HG02852 (cell line): ENCODE measurements around the gene ZMYND10.

Source experiments
- ATAC-seq: cut with Tn5 transposase; IDR thresholded peaks from one replicate; pipeline ENCODE4 v1.9.1; 2021; ENCODE audit warnings: mild to moderate bottlenecking, moderate library complexity; ENCODE audit not compliant: unreplicated experiment

Gene ZMYND10

DNA sequence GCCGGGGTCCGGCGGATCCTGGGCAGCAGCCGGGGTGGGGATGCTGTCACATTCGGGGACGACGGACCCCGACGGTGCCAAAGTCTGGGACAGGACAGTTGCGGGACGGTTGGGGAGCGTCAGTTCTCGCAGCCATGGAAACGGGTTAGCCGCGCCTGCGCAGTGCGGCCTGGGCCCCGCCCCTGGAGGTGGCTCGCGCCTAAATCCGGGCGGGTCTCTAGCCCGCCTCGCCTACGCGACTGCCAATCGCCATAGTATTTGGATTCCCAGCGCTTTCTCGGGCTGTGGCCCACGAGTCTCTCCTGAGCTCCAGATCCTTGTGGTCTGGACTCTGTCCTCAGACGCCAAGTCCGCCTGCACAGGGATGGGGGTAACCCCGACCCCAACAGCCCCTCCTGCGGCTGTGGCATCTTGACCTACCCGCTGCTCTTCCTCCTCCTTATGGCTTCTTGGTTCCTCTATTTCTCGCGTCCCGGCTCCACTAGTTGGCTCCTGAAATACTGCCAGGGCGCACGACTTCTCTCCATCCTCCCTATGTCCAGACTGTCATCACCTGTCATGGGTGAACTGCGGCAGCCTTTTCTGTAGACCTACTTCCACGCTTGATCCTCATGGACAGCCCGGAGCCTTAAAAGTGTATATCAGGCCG lies at the start of gene ZMYND10:
ZMYND10 (minus strand) TSS at position 147 of the 649 bp plus-strand sequence. CDS start 153 bp downstream, outside the sequence.
- no peak for ATAC-seq

DNA sequence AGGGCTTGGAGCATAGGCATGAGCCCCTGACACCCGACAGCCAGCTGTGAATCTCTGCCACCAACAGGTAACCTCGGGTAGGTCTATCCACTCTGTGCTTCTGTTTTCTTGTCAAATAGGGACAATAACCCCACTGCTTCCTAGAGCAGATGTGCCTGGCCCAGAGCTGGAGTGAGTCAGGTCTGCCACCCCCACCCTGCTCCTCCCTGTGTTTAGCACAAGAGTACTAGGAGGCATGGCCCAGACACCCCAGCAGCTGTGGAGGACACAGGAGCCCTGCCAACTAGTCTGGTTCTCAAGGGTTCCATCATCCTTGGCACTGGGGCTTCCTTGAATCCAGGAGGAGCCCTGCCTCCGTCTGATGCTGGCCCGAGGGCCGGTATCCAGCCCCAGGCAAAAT lies 47.5 kb upstream of the ZMYND10 start:
- ATAC-seq = no peak

DNA sequence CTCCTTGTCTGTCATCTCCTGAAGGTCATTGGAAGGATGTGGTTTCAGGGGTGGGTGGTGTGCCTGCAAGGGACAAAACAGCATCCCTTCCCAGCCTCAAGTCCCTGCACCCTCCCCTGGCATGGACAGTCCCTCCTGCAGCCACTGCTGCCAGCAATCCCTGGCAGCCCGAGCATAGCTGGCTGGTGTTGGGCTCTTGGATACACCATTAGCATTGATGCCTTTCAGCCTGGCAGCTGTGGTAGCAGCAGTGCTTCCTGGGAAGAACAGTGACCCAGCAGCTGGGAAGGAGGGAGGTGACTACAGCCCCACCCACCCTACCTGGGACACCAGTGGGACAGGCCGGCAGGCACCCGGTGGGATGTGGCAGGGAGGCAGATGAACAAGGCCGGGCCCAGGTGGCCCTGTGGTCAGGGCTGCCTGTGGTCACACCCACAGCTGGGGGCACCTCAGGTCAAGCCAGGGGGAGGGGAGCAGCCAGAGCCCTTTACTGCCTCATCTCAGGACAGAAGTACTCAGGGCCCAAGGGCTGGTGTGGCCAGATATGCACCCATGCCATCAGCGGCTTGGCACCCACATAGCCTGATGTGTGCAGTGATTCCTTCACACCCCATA lies 46.7 kb upstream of the ZMYND10 start:
- no peak for ATAC-seq

DNA sequence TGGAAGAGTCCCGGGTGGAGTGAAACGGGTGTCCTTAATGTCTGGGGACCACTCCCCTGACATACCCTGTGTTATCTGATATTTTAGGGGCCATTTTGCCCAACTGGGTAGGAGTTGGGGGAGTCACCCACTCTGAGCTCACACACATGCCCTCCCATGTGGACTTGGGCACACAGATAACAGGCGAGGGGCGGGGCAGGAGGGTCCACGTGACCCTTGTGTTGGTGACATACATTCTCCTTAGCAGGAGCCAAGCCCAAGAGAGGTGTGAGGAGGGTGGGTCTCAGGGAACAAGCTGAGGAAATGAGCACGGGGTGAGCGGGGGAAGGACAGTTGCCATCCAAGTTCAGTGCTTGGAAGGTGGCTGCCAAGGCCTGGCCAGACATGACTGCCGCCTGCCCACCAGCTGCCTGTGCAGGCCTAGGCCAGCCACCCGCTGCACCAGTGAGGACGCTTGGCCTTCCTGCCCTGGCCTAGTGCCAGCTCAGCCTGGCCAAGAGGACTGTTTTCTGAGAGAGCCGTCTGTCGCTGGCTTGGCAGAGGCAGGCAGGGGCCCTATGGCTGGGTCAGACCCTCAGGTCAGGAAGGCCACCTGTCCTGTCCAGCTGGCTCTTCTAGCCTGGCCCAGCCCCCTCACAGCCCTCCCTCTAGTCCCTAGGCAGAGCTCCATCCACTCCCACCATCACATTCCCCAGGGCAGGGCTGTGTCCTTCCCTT lies 45.1 kb upstream of the ZMYND10 start:
- ATAC-seq = no peak

DNA sequence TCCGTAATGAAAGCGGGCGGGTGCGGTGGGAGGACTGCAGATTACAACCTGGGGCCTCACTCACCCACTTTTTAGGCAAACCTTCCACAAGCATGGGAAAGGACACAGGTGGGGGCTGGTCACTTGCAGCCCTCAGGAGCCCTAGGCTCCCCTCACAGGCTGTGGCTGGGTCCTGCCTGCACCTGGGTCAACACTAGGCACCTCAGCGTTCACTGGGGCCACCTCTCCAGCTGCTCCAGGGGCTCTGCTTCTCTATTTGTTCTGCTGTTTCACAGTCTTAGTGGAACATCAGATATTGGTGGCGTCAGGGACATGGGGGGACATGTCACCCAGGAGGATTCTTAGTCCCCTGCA lies 43.9 kb upstream of the ZMYND10 start:
- ATAC-seq = no peak

DNA sequence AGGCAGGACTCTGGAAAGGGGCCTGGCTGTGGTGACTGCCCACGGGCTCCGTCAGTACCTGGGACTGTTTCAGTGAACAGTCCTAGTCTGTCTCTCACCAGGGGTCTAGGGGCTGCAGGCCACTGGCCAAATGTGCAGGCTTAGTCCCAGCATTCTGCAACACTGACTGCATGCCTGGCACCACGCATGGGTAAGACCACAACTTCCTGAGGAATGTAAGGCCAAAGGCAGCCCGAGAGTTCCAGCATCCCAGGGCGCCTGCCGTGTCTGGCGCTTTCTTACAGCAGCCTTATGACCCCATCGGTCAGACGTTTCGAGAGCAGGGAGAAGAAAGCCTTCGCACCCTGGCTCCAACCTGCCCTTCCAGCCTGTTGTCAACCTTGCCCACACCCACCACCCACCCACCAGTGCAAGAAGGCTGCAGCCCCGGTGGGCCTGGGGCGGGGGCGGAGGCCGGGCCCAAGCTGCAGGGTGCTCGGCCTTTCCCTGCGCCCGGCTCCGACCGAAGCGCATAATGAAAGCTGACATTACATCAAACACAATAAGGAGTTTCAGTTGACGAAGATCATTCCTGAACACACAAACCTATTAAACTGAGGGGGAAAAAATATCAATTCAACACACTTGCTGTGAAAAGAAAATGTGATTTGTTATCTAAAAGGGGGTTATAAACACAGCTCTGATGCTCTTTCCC lies 43.3 kb upstream of the ZMYND10 start:
- no peak for ATAC-seq

DNA sequence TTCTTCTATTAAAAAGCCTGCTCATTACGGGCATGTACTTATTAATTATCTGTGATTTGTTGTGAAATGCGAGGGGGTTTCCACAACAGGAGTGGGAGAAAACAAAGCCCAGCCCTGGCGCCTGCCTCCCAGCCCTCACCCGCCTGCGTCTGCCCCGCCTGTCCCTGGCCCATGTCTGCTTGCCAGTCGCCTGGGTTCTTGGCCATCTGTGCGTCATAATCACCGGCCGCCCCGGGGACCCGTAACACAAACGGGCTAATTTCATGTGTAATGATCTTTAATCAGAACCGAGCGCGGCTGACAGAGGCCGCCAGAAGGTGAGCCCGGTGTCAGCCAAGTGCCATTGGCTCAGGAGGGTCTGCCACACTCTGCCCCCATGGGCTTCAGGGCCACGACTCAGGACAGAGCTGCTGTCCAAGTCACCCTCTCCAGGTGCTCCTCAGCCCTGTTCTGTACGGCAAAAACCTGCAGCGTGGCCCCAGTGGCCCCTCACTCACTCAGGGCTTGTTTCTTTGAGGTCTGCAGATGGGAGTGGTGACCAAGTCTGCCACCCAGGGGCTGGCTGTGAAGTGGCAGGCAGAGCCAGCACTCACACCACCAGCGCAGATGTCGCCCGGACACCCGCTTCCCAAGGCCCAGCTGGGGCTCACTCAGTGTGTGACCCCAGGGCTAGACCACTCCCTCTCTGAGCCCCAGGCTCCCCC lies 42.6 kb upstream of the ZMYND10 start:
- no peak for ATAC-seq

DNA sequence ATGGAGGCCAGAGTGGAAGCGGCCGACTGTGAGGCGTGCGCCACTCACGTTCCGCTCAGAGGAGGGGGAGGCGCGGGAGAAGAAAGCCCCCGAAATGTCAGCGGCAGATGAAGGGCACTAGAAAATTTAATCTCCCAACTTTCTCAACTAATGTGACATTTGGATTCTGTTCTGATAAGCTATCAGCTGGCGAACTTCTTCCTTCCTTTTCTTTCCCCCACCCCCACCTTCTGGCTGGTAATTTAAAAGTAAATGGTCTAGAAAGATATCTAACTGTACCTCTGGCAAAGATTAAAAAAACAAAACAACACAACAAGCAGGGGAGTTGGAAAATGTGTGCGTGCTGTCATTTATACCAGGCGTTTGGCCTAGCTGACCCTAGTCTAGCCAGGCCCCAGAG lies 40.2 kb upstream of the ZMYND10 start:
- no peak for ATAC-seq

DNA sequence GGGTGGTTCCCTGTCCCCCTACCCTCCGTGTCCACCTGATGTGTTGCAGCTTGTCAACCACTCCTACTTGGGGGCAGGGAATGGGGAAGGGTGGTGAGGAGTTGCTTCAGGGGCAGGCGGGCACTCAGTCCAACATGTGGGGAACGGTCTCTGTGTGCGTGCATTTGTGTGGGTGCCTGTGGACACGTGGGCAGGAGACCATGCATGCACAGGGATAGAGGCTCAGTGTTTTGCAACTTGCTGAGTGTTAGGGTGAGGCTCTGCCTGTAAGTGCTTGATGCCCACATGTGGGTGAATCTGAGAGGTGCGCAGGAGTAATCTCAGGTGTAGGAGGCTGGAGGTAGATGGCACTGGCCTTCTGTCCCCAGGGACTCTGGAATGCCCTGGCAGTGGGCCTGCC lies 38.2 kb upstream of the ZMYND10 start:
- ATAC-seq = no peak

DNA sequence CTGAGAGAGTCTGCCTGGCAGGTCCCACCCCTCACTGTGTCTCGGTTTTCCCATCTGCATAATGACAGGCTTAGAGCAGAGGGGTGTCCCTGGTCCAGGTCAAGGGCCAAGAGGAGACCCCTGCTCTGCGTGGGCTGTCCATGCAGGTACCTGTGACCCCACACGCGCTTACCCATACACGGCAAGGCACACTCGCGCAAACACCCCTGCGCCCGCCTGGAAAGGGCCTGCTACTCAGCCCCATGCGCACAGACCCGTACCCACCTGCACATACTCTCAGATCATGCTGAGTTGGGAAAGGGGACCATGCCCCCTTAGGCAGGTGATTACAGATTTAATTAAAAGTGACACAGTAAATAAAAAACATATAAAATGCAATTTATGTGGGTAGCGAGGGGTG lies 37.2 kb upstream of the ZMYND10 start:
- ATAC-seq = no peak

DNA sequence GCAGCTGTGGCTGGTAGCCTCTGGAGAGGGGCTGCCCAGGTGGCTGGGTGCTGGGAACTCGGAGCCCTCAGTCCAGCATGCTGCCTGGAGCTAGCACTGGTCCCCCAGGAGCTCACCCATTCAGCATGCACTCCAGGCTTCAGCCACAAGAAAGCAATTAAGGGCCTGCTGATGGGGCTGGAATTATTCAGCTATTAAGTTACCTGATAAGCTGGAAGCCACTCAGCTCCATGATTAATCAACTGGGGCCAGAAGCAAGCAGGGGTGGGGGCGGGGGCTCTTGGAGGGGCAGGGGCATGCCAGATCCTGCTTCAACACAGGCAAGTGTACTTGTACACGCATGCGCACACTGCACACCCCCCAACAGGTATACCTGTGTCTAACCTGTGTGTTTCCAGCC lies 35.9 kb upstream of the ZMYND10 start:
- ATAC-seq = no peak

DNA sequence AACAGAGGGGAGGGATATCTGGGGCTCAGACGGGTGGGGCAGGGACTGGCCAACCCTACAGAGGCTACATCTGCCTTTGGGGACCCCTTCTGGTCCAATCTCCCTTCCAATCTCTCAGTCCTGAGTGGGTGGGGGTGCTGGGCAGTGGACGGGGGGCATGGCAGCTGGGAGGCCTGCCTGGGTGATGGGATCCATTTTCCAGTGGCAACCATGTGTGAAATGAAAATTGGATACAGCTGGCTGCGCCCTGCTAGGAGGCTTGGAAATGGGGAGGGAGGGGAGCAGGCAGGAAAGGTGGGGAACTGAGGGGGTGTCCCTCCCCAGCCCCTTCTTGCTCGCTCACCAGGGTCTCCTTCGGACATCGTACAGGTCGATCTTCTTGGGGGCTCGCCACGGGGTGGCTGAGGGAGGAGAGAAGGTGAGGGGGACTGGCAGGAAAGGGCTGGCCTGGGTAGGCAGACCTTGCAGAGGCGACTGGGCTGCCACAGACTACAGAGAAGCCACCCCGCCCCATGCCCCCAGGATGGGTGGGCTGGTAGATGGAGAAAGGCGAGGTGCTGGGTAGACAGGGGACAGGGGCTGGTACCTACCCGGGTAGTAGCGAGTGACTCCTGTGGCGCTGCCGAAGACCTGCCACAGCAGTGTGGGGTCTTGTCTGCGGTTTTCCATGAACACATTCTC lies 35.0 kb upstream of the ZMYND10 start:
- no peak for ATAC-seq

DNA sequence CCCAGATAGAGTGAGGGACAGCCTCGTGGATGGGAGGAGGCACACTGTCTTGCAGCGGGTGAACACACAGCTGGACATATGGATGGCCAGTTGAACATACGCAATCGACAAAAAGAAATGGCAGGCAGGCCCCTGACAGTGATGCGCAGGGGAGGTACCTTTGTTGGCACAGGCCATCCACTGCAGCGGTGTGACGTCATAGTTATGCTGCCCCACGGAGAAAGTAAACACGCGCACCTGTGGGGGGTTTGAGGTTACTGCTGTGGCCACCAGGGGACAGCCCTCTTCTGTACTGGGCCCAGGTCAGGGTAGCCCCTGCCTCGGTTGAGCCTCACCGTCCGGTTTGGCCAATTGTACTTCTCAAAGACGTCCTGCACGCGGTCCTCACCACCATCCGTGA lies 33.2 kb upstream of the ZMYND10 start:
- ATAC-seq = no peak

DNA sequence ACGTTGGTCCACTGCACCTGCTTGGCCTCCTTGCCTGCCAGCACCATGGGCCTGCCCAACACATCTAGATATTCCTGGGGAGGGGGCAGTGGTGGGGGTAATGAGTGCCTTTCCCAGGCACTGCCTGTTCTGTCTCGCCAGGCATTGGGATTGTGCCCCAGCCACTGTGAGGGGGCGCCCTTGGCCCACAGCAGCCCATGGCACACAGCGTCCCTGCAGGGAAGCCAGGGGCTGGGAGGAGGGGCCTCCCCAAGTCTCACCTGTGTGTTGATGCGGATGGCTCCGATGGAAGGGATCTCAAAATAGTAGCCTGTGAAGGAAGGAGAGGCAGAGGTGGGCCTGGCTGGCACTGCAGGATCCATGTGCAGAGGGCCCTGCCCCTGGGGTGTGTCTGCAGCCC lies 32.5 kb upstream of the ZMYND10 start:
- no peak for ATAC-seq

DNA sequence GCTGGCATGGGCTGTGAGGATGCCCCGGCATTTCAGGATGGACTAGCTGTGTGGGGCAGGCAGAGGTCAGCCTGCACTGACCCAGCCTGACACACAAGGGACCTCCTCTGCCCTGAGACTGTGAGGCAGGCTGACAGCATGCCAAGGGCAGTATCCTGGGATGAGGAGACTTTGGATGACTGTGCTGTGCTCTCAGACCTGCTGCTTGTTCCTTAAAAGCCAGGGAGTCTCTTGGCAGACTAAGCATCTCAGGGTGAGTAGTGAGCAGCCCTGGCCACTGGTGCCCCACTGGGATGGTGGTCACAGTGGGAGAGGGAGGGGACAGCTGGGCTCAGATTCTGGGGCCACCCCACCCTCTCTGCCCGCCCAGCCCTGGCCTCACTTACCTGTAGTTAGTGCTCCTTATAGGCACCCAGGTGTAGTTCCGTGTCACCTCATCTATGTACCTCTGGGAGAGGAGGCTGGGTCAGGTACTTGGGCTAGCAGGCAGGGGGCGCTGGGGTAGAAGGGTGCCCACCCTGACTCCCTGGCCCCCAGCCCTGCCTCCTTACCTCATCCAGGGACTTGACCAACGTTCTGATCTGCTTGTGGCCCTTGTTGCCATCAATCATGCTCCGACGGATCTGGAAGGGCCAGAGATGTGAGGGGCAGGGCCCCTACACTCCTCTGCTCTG lies 29.9 kb upstream of the ZMYND10 start:
- ATAC-seq = no peak

DNA sequence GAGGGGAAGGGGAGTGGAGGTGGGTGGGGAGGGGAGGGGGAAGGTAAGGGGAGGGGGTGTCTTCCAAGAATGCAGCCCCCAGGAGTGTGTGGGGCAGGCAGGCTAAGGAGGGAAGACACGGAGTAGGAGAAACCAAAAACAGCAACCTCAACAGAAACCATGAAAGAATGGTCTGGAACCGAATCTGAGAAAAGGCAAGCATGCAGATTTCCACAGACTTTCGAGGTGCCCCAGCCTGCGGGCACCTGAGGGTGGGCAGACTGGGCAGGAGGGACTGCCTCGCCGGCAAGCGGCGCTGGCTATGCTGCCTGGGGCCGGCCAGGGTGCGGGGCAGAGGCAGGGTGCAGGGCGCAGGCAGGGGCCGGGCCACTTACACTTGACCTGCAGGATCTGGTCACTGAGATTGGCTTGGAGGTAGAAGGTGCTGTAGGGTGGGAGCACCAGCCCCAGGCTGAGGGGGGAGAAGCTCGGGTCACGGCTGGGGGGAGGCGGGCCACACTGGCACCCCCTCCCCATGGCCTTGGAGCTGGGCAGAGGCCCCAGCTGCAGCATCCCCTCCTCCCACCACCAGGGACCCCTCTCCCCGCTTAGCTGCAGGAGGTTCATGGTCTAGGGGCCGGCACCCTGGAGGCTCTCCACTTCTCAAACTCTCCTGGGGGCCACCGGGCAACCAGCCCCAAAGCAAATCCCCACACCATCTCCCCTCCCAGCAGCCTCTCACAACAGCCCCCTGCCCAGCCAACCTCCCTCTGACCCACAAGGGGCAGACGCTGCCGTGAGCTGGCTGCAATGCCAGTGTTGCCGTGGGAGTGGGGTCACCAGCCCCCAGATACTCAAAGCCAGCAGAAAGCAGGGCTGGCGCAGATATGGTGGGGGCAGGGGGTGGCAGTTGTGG lies 29.1 kb upstream of the ZMYND10 start:
- ATAC-seq = no peak

DNA sequence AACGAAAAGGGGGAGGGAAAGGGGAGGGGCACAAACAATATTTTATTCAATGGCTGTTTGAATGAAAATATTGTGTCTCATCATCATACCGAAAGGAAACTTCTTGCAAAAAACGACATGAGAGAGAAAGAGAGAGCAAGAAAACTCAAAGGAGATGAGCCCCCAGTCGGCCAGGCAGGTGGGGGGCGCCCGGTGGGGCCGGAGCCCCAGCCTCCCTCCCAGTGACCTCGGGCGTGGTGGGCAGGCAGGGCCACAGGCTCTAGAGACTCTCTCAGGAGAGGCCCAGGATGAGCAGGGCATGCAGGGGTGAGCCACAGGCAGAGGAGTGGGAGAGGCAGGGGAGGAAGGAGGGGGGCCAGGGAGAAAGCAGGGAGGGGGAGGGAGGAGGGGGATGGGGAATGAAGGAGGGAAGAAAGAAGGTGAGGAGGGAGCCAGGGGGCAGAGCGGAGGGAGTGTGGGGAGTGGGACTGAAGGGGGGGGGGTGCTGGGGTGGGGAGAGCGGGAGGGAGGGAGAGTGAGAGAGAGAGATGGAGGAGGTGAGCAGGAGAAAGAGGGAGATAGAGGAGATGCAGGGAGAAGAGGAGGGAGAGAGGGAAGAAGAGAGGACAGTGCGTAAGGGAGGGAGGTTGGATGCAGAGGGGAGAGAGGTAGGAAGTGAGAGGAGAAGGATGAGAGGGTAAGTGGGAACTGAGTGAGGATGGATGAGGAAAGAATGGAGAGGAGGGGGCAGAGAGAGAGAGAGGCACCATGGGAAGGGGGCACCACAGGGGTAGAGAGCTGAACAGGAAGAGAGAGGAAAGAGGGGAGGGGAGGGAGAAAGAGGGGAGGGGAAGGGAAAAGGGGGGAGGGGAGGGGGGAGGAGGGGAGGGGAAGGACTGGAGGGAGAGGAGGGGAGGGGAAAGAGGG lies 27.9 kb upstream of the ZMYND10 start:
- no peak for ATAC-seq

DNA sequence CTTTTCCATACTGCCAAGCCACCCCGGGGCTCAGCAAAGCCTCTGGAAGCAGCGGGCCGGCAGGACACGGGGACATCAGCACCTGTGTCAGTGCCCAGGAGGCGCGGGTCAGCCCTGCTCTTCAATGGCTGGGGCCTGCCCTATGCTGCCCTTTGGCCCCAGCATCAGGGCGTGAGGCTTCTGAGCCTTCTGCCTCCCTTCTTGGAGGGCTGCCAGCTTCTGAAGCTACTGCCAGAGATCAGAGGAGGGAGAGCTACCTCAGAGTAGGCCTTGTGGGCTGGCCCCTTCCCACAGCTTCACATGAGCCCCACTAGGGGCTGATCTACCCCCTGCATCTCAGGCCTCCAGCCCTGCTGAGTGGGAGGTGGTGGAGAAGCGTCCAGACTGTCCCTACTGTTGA lies 26.8 kb upstream of the ZMYND10 start:
- ATAC-seq = no peak
